Keratinocyte (primary cell): ENCODE data around the gene MSI2. TPM values are rescaled to one million over a fixed set of nuclear protein-coding genes. Genes with fewer than 3 reads are reported as not detected.

ENCODE experiments used
- DNase-seq: peaks from one replicate; pipeline ENCODE4 v3.0.0-alpha.2; 2011; ENCODE audit warnings: low read depth, missing footprints, low spot score
- FAIRE-seq: peaks from 2 replicates; lab custom pipeline; 2011; peaks lifted over from hg19 to GRCh38; lab: Jason Lieb, UNC
- H2AFZ ChIP-seq: 2 replicates; pipeline ENCODE4 v1.6.0; 2012; ENCODE audit warnings: low read length, control low read depth, inconsistent platforms; ENCODE audit not compliant: control insufficient read depth
- H3K27ac ChIP-seq: 2 replicates; pipeline ENCODE4 v1.5.1; 2011; ENCODE audit warnings: low read length; ENCODE audit not compliant: control insufficient read depth, insufficient read depth
- H3K27me3 ChIP-seq: 3 replicates; pipeline ENCODE4 v1.6.0; 2011; ENCODE audit warnings: low read length; ENCODE audit not compliant: control insufficient read depth, insufficient read depth; ENCODE audit errors: extremely low read depth
- H3K36me3 ChIP-seq, 2 experiments: 2 replicates in 1 of 2; 3 replicates in 1 of 2; pipeline ENCODE4 v1.5.1; 2011; ENCODE audit warnings: low read length in 2 of 2, mild to moderate bottlenecking in 1 of 2; ENCODE audit not compliant: control insufficient read depth in 2 of 2, insufficient read depth in 2 of 2; ENCODE audit errors: extremely low read depth in 1 of 2
- H3K4me1 ChIP-seq: 3 replicates; pipeline ENCODE4 v1.5.1; 2011; ENCODE audit warnings: low read length; ENCODE audit not compliant: control insufficient read depth, insufficient read depth; ENCODE audit errors: extremely low read depth
- H3K4me2 ChIP-seq: 3 replicates; pipeline ENCODE4 v1.6.0; 2011; ENCODE audit warnings: low read depth, low read length; ENCODE audit not compliant: control insufficient read depth, insufficient read depth; ENCODE audit errors: extremely low read depth
- H3K4me3 ChIP-seq, 3 experiments: fragments of 200-600 bp in 1 of 3; sonication (generic) in 1 of 3; 2 replicates in 2 of 3; 3 replicates in 1 of 3; pipeline ENCODE4 v1.5.1; 2011 to 2016; ENCODE audit warnings: low read length in 3 of 3, mild to moderate bottlenecking in 3 of 3, control low read depth in 2 of 3, inconsistent platforms in 1 of 3, low read depth in 1 of 3, mixed read lengths in 1 of 3, mixed run types in 1 of 3, moderate library complexity in 1 of 3; ENCODE audit not compliant: control insufficient read depth in 2 of 3, insufficient read depth in 2 of 3; ENCODE audit errors: extremely low read depth in 1 of 3
- H3K79me2 ChIP-seq: 2 replicates; pipeline ENCODE4 v1.6.0; 2012; ENCODE audit warnings: low read length; ENCODE audit not compliant: control insufficient read depth, insufficient read depth
- H3K9ac ChIP-seq: 3 replicates; pipeline ENCODE4 v1.6.0; 2011; ENCODE audit warnings: low read length; ENCODE audit not compliant: control insufficient read depth, insufficient read depth; ENCODE audit errors: extremely low read depth
- H3K9me1 ChIP-seq: 3 replicates; pipeline ENCODE4 v1.6.0; 2011; ENCODE audit warnings: low read length; ENCODE audit not compliant: control insufficient read depth, insufficient read depth; ENCODE audit errors: extremely low read depth
- H3K9me3 ChIP-seq: 2 replicates; pipeline ENCODE4 v1.5.1; 2012; ENCODE audit warnings: low read depth, low read length; ENCODE audit not compliant: control insufficient read depth
- H4K20me1 ChIP-seq: 3 replicates; pipeline ENCODE4 v1.6.0; 2011; ENCODE audit warnings: low read length; ENCODE audit not compliant: control insufficient read depth, insufficient read depth; ENCODE audit errors: extremely low read depth
- EZH2 ChIP-seq: IDR thresholded peaks from one replicate; pipeline ENCODE4 v1.6.1; 2012; ENCODE audit warnings: inconsistent platforms, mild to moderate bottlenecking, low read length, moderate library complexity
- dilution Hi-C: fragments of 300-500 bp; cut with MboI; formaldehyde crosslinking; loops from one replicate; pipeline ENCODE4 v1.7.0; 2020; ENCODE audit warnings: low sequenced_read_pairs; ENCODE audit not compliant: extremely low pct_ligation_motif_present
- polyA plus RNA-seq, 5 experiments: library from polyadenylated mRNA; depleted of rRNA in 3 of 5; stranded (reverse) in 3 of 5; stranded (forward) in 1 of 5; unstranded in 1 of 5; fragments of >200 nt; gene quantifications; 1 replicate in 1 of 5; 2 replicates in 3 of 5; 3 replicates in 1 of 5; pipeline versions ENCODE4 v1.2.1 to v1.2.3, GENCODE V29; 2011 to 2012; ENCODE audit warnings: missing spikeins in 2 of 5, low read depth in 1 of 5, low replicate concordance in 1 of 5
- TF ChIP-seq, protein P1 (sequence below), 3 experiments: IDR thresholded peaks in 1 of 3; conservative IDR thresholded peaks in 1 of 3; optimal IDR thresholded peaks in 1 of 3; 2 replicates in 2 of 3; 3 replicates in 1 of 3; pipeline versions ENCODE3 to v1.5.1; 2011; ENCODE audit warnings: low read length in 3 of 3, mild to moderate bottlenecking in 3 of 3, moderate library complexity in 2 of 3, control low read depth in 1 of 3, inconsistent platforms in 1 of 3; ENCODE audit not compliant: insufficient read depth in 2 of 3; ENCODE audit errors: extremely low read depth in 1 of 3

The MSI2 gene
- polyA plus RNA-seq, 1 donor (not counting 4 experiments of a cell fraction or from before 2014, with no cell fraction given), result 22.3 TPM

DNA sequence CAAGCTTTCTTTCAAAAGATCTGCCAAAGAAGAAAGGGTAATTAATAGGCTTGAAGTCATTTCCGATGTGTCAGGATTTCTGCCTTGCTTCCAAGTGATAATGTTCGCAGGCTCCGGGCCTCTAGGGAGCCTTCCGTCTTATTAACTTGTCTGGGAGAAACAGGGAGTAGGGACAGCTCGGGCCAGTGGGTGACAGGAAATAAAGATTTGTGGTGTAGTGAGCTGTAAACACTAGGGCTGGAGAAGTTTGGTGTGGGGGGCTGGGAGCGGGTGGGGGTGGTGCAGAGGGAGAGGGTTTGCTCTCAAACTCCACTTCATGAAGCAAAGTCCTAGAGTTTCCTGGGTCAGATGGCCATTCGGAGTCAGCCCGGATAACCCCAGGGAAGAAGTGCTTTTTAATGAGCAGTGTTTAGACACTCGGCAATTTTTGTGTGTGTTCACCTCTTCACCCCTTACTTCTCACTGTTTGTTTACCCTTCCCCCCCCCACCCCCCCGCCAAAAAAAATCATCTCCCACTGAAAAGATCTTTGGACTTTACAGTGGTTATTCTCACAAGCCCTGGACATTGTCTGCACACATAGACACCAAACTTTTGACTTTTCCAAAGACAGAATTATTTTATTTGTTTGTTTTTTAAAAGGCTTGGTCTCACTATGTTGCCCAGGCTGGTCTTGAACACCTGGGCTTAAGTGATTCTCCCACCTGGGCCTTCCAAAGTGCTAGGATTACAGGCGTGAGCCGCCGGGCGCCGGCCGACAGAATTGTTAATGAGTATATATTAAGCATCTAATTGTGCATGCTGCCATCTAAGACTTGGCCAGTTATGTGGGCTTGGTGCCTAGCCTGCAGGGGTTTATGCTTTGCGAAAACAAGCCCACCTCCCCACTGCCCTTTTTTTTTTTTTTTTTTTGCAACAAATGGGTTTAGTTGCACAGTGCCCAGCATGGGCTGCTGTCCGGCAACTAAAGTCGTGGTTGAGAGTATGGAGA is 292.4 kb downstream of the MSI2 start:
- no peak for FAIRE-seq

DNA sequence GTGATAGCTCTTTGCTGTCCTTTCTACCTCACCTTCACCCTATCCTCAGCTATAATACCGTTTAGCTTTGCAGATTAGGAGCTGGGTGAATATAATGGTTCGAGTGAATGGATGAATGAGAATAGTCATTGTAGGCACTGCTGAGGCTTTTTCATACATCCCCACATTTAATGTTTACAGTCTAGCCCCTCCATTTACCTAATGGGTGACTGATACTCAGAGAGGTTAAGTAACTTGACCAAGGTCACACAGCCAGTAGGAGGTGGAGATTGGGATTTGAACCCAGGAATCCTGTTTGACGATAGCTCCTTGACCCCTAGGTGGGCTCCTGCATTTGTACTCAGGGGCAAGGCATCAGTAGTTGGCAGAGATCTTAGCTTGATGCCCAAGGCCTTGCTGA is 293.1 kb downstream of the MSI2 start:
- Histone ChIP-seq H3K9me3 (no peaks in the 10 kb centered on the region), H3K27me3 (no peaks in the 10 kb centered on the region), H3K27ac (no peak overlapping the region), H3K4me1 (no peaks in the 10 kb centered on the region), H2AFZ (no peak overlapping the region), H3K4me3 (no peak overlapping the region), H3K9ac (no peak overlapping the region), H3K79me2 (no peaks in the 10 kb centered on the region), H3K9me1 (no peaks in the 10 kb centered on the region), H3K36me3 (no peaks in the 10 kb centered on the region), H3K4me2 (no peak overlapping the region), H4K20me1 (no peaks in the 10 kb centered on the region)
- dilution Hi-C loops, result no loop called here
- no peak for TF ChIP-seq EZH2
- TF ChIP-seq, protein P1, sequence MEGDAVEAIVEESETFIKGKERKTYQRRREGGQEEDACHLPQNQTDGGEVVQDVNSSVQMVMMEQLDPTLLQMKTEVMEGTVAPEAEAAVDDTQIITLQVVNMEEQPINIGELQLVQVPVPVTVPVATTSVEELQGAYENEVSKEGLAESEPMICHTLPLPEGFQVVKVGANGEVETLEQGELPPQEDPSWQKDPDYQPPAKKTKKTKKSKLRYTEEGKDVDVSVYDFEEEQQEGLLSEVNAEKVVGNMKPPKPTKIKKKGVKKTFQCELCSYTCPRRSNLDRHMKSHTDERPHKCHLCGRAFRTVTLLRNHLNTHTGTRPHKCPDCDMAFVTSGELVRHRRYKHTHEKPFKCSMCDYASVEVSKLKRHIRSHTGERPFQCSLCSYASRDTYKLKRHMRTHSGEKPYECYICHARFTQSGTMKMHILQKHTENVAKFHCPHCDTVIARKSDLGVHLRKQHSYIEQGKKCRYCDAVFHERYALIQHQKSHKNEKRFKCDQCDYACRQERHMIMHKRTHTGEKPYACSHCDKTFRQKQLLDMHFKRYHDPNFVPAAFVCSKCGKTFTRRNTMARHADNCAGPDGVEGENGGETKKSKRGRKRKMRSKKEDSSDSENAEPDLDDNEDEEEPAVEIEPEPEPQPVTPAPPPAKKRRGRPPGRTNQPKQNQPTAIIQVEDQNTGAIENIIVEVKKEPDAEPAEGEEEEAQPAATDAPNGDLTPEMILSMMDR (optimal IDR thresholded peaks at IDR 0.05 in 1 of 3, IDR thresholded peaks at IDR 0.05 in 1 of 3, conservative IDR thresholded peaks at IDR 0.05 in 1 of 3; ENCODE audit: extremely low read depth in 1 of 3, insufficient read depth in 2 of 3, low read length in 3 of 3), result no peak
- DNase-seq, result no peak
- FAIRE-seq, result no peak

More for the DNA sequence above, 292.4 kb downstream of the MSI2 start:
- no peak for DNase-seq
- no peaks in the 10 kb centered on the region for H3K36me3 ChIP-seq
- no peaks in the 10 kb centered on the region for H3K9me3 ChIP-seq
- no peak overlapping the region for H3K4me3 ChIP-seq
- no peak overlapping the region for H3K27ac ChIP-seq
- no peak overlapping the region for H2AFZ ChIP-seq
- no peaks in the 10 kb centered on the region for H3K4me1 ChIP-seq
- no peaks in the 10 kb centered on the region for H3K9me1 ChIP-seq
- no peak overlapping the region for H3K4me2 ChIP-seq
- H3K79me2 ChIP-seq, result no peaks in the 10 kb centered on the region
- no peaks in the 10 kb centered on the region for H3K27me3 ChIP-seq
- dilution Hi-C loops, result no loop called here
- TF ChIP-seq EZH2, result no peak
- TF ChIP-seq, protein P1 (optimal IDR thresholded peaks at IDR 0.05 in 1 of 3, IDR thresholded peaks at IDR 0.05 in 1 of 3, conservative IDR thresholded peaks at IDR 0.05 in 1 of 3; ENCODE audit: extremely low read depth in 1 of 3, insufficient read depth in 2 of 3, low read length in 3 of 3), result no peak
- H3K9ac ChIP-seq, result no peak overlapping the region
- H4K20me1 ChIP-seq, result no peaks in the 10 kb centered on the region
